ENCODE data around the gene CCDC18. TPM values are rescaled to one million over a fixed set of nuclear protein-coding genes. Genes with fewer than 3 reads are reported as not detected.

CCDC18 gene
- total and polyA plus RNA-seq, 4 donors: 2.7 to 8.5 (median 7.2) TPM

GRCh38 chr1:93221913-93222312 lies 41.4 kb downstream of the CCDC18 start:
- H3K4me1 ChIP-seq (ENCODE audit: control insufficient read depth in 4 of 4, insufficient read depth in 4 of 4, low read length in 3 of 4): no peaks in the 10 kb centered on the region
- H3K36me3 ChIP-seq (ENCODE audit: control insufficient read depth in 4 of 4, insufficient read depth in 3 of 4, low read depth in 1 of 4, low read length in 3 of 4): peaks cover 0 to 2% (median 0%) of the 10 kb centered on the region in 4 donors
- no peaks in the 10 kb centered on the region for H3K27me3 ChIP-seq (ENCODE audit: control insufficient read depth in 4 of 4, insufficient read depth in 4 of 4, low read length in 3 of 4)
- no peaks in the 10 kb centered on the region for H3K9me3 ChIP-seq (ENCODE audit: control insufficient read depth in 4 of 4, low read length in 3 of 4)
- 95% methylated on average over 3 of the region's 3 CpGs for WGBS
- H3K4me3 ChIP-seq (ENCODE audit: low read depth in 1 of 3, low read length in 3 of 3): no peak overlapping the region
- DNase-seq (ENCODE audit: low spot score): no peak
- no peak overlapping the region for H3K27ac ChIP-seq (ENCODE audit: low read depth in 1 of 2, low read length in 2 of 2)
- no peak overlapping the region for H3K9ac ChIP-seq (ENCODE audit: low read depth in 1 of 2, low read length in 2 of 2)
- TF ChIP-seq RAD21 (IDR thresholded peaks at IDR 0.05) (no peak), JUND (IDR thresholded peaks at IDR 0.05) (no peak), REST (IDR thresholded peaks at IDR 0.05) (no peak), NR2F2 (IDR thresholded peaks at IDR 0.05) (no peak), SP1 (IDR thresholded peaks at IDR 0.05) (no peak), FOXA1 (IDR thresholded peaks at IDR 0.05) (no peak), RXRA (IDR thresholded peaks at IDR 0.05) (no peak), FOXA2 (IDR thresholded peaks at IDR 0.05) (no peak), HNF4A (conservative IDR thresholded peaks at IDR 0.05) (no peak), EGR1 (IDR thresholded peaks at IDR 0.05; ENCODE audit: low read depth in 2 of 2) (no peak)
- TF ChIP-seq, protein P1, sequence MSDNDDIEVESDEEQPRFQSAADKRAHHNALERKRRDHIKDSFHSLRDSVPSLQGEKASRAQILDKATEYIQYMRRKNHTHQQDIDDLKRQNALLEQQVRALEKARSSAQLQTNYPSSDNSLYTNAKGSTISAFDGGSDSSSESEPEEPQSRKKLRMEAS (IDR thresholded peaks at IDR 0.05): no peak
- TF ChIP-seq, protein P2, sequence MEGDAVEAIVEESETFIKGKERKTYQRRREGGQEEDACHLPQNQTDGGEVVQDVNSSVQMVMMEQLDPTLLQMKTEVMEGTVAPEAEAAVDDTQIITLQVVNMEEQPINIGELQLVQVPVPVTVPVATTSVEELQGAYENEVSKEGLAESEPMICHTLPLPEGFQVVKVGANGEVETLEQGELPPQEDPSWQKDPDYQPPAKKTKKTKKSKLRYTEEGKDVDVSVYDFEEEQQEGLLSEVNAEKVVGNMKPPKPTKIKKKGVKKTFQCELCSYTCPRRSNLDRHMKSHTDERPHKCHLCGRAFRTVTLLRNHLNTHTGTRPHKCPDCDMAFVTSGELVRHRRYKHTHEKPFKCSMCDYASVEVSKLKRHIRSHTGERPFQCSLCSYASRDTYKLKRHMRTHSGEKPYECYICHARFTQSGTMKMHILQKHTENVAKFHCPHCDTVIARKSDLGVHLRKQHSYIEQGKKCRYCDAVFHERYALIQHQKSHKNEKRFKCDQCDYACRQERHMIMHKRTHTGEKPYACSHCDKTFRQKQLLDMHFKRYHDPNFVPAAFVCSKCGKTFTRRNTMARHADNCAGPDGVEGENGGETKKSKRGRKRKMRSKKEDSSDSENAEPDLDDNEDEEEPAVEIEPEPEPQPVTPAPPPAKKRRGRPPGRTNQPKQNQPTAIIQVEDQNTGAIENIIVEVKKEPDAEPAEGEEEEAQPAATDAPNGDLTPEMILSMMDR (IDR thresholded peaks at IDR 0.05; ENCODE audit: low read depth, low read length, missing input control): no peak
- TF ChIP-seq, protein P3, sequence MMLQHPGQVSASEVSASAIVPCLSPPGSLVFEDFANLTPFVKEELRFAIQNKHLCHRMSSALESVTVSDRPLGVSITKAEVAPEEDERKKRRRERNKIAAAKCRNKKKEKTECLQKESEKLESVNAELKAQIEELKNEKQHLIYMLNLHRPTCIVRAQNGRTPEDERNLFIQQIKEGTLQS (IDR thresholded peaks at IDR 0.05): no peak

DNA sequence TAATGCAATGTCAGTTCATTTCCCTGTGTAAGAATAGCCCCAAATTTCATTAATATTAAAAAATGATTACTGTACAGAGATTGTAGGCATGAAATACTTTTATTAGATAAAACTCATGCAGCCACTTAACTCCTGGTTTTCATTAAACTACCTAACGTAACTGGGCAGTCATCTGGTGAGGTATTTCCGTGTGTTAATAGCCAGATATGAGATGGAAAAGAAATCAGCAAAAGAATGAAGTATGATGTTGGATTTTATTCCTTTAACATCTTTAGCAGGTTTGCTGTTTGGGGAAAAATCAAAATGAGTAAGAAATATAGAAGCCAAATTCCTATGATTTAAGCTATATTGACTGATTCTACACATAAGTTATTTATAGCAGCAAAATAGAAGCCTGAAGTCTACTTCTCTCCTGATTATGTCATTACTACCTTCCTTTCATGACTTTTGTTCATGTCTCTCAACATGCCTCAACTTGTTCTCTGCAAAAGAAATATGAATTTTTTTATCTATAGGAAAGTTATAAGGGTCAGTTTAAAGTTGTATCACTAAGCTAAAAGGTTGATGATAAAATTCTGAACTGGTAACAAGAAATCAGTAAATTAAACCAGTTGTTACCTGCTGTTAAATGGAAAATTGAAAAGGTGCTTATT lies 42.6 kb downstream of the CCDC18 start:
- Histone ChIP-seq H3K9ac (ENCODE audit: low read depth in 1 of 2, low read length in 2 of 2) (no peak overlapping the region), H3K4me3 (ENCODE audit: low read depth in 1 of 3, low read length in 3 of 3) (no peak overlapping the region), H3K27ac (ENCODE audit: low read depth in 1 of 2, low read length in 2 of 2) (no peak overlapping the region), H3K36me3 (ENCODE audit: control insufficient read depth in 4 of 4, insufficient read depth in 3 of 4, low read depth in 1 of 4, low read length in 3 of 4) (peaks cover 0 to 2% (median 0%) of the 10 kb centered on the region in 4 donors), H3K9me3 (ENCODE audit: control insufficient read depth in 4 of 4, low read length in 3 of 4) (no peaks in the 10 kb centered on the region), H3K27me3 (ENCODE audit: control insufficient read depth in 4 of 4, insufficient read depth in 4 of 4, low read length in 3 of 4) (no peaks in the 10 kb centered on the region), H3K4me1 (ENCODE audit: control insufficient read depth in 4 of 4, insufficient read depth in 4 of 4, low read length in 3 of 4) (peaks cover 0 to 2% (median under 1%) of the 10 kb centered on the region in 4 donors)
- 99% methylated on average over 2 of the region's 2 CpGs for WGBS
- DNase-seq (ENCODE audit: low spot score): no peak
- TF ChIP-seq EGR1 (IDR thresholded peaks at IDR 0.05; ENCODE audit: low read depth in 2 of 2): no peak
- TF ChIP-seq HNF4A (conservative IDR thresholded peaks at IDR 0.05): no peak
- no peak for TF ChIP-seq JUND (IDR thresholded peaks at IDR 0.05)
- no peak for TF ChIP-seq YY1 (IDR thresholded peaks at IDR 0.05)
- TF ChIP-seq RXRA (IDR thresholded peaks at IDR 0.05): no peak
- TF ChIP-seq RAD21 (IDR thresholded peaks at IDR 0.05): no peak
- no peak for TF ChIP-seq REST (IDR thresholded peaks at IDR 0.05)
- TF ChIP-seq NR2F2 (IDR thresholded peaks at IDR 0.05): no peak
- TF ChIP-seq SP1 (IDR thresholded peaks at IDR 0.05): no peak
- TF ChIP-seq FOXA1 (IDR thresholded peaks at IDR 0.05): no peak
- TF ChIP-seq, protein P2 (IDR thresholded peaks at IDR 0.05; ENCODE audit: low read depth, low read length, missing input control): no peak
- no peak for TF ChIP-seq GABPA (IDR thresholded peaks at IDR 0.05 in 1 of 2, conservative IDR thresholded peaks at IDR 0.05 in 1 of 2)
- TF ChIP-seq, protein P1 (IDR thresholded peaks at IDR 0.05): no peak
- TF ChIP-seq, protein P3 (IDR thresholded peaks at IDR 0.05): no peak
